GM12878 (cell line): Measurements from ENCODE around the gene DTX2. TPM values are rescaled to one million over a fixed set of nuclear protein-coding genes. Genes with fewer than 3 reads are reported as not detected.
"Not testable (repeated sequence)": the region's sequence is repeated elsewhere in the genome, so short reads cannot be mapped to it uniquely, and the experiment has no call there.

Experiments used
- ATAC-seq: fragments of 200-7000 bp; cut with Tn5 transposase; 3 replicates; pipeline ENCODE4 v1.9.1; 2020; ENCODE audit warnings: mild to moderate bottlenecking, moderate library complexity
- BruUV-seq: library from RNA; stranded (reverse); fragments of 400-500 nt; replicated peaks from 2 replicates; lab custom pipeline; 2021; lab: Mats Ljungman, UMichigan
- CTCF ChIA-PET: fragments of 300-600 bp; sonication (Branson Sonifier 250); formaldehyde crosslinking; extraction: SDS; loops from one replicate; lab custom pipeline; 2021; ENCODE audit warnings: inconsistent platforms; lab: Yijun Ruan, JAX
- POLR2A ChIA-PET: fragments of 350-600 bp; formaldehyde crosslinking; extraction: SDS; loops from one replicate; lab custom pipeline; 2021; ENCODE audit warnings: inconsistent platforms; lab: Charles Lee
- RAD21 ChIA-PET: fragments of 300-600 bp; sonication (Branson Sonifier 250); formaldehyde crosslinking; loops from one replicate; lab custom pipeline; 2023; ENCODE audit warnings: antibody characterized with exemption; ENCODE audit not compliant: unreplicated experiment; lab: Charles Lee
- SMC1A ChIA-PET: fragments of 300-600 bp; sonication (Branson Sonifier 250); formaldehyde crosslinking; loops from one replicate; lab custom pipeline; 2023; ENCODE audit not compliant: unreplicated experiment, uncharacterized antibody; lab: Charles Lee
- DNase-seq: peaks from one replicate; pipeline ENCODE4 v3.0.0-alpha.2; 2011; ENCODE audit warnings: low read depth, low spot score
- FAIRE-seq: peaks from 3 replicates; lab custom pipeline; 2011; peaks lifted over from hg19 to GRCh38; lab: Jason Lieb, UNC
- H2AFZ ChIP-seq: 2 replicates; pipeline ENCODE4 v1.6.0; 2011; ENCODE audit warnings: low read depth, low read length, control low read depth; ENCODE audit not compliant: control insufficient read depth
- H3K27ac ChIP-seq: 2 replicates; pipeline ENCODE4 v1.5.1; 2011; ENCODE audit warnings: control low read depth; ENCODE audit not compliant: control insufficient read depth, insufficient read depth
- H3K27me3 ChIP-seq, 2 experiments: replicated peaks in 1 of 2; 2 replicates each; pipeline versions ENCODE4 v1.6.0 to v1.6.1; 2011; ENCODE audit warnings: low read length in 1 of 2; ENCODE audit not compliant: control insufficient read depth in 2 of 2, insufficient read depth in 2 of 2
- H3K36me3 ChIP-seq, 2 experiments: 2 replicates each; pipeline ENCODE4 v1.5.1; 2011; ENCODE audit warnings: low read length in 1 of 2; ENCODE audit not compliant: control insufficient read depth in 2 of 2, insufficient read depth in 2 of 2
- H3K4me1 ChIP-seq: 2 replicates; pipeline ENCODE4 v1.6.1; 2011; ENCODE audit warnings: mild to moderate bottlenecking, low read length, moderate library complexity, mixed read lengths; ENCODE audit not compliant: control insufficient read depth, insufficient read depth
- H3K4me2 ChIP-seq: 2 replicates; pipeline ENCODE4 v1.6.0; 2011; ENCODE audit warnings: control low read depth; ENCODE audit not compliant: control insufficient read depth, insufficient read depth
- H3K4me3 ChIP-seq: fragments of 200-600 bp; sonication (generic); 2 replicates; pipeline ENCODE4 v1.5.1; 2016
- H3K79me2 ChIP-seq: 2 replicates; pipeline ENCODE4 v1.6.0; 2011; ENCODE audit warnings: low read length; ENCODE audit not compliant: control insufficient read depth, insufficient read depth
- H3K9ac ChIP-seq: 2 replicates; pipeline ENCODE4 v1.8.0; 2011; ENCODE audit warnings: low read length, control low read depth, mixed read lengths; ENCODE audit not compliant: control insufficient read depth, insufficient read depth
- H3K9me3 ChIP-seq: replicated peaks from 3 replicates; pipeline ENCODE4 v1.5.1; 2011; ENCODE audit warnings: mild to moderate bottlenecking, low read length; ENCODE audit not compliant: control insufficient read depth, insufficient read depth
- H4K20me1 ChIP-seq: 2 replicates; pipeline ENCODE4 v1.6.0; 2011; ENCODE audit not compliant: control insufficient read depth, insufficient read depth
- CBFB ChIP-seq: IDR thresholded peaks from 2 replicates; pipeline ENCODE4 v1.6.1; 2016; ENCODE audit warnings: antibody characterized with exemption, low read depth
- CBX5 ChIP-seq: sonication (generic); IDR thresholded peaks from 2 replicates; pipeline ENCODE4 v1.6.1; 2016; ENCODE audit warnings: low read depth, moderate library complexity, mild to moderate bottlenecking, inconsistent platforms
- EGR1 ChIP-seq, 2 experiments: IDR thresholded peaks; 1 replicate in 1 of 2; 2 replicates in 1 of 2; pipeline ENCODE4 v1.6.1; 2011 to 2012; ENCODE audit warnings: low read depth in 2 of 2, low read length in 2 of 2, borderline replicate concordance in 1 of 2, mild to moderate bottlenecking in 1 of 2, moderate library complexity in 1 of 2
- IKZF2 ChIP-seq, 2 experiments: fragments of 450-650 bp; IDR thresholded peaks; 2 replicates each; pipeline ENCODE4 v1.6.1; 2017; ENCODE audit warnings: mild to moderate bottlenecking in 2 of 2, moderate library complexity in 2 of 2
- PAX8 ChIP-seq: fragments of 450-650 bp; IDR thresholded peaks from 2 replicates; pipeline ENCODE4 v1.6.1; 2017; ENCODE audit warnings: mild to moderate bottlenecking, moderate library complexity
- SP1 ChIP-seq: IDR thresholded peaks from one replicate; pipeline ENCODE4 v1.6.1; 2011; ENCODE audit warnings: low read depth, low read length
- ZNF217 ChIP-seq: fragments of 450-650 bp; IDR thresholded peaks from 2 replicates; pipeline ENCODE4 v1.6.1; 2017; ENCODE audit warnings: antibody characterized with exemption, mild to moderate bottlenecking
- WGBS: methylation state at CpG from one replicate; pipeline ENCODE4 v1.1.6; 2016; ENCODE audit warnings: low lambda C conversion rate; ENCODE audit not compliant: insufficient replicate concordance, insufficient coverage; ENCODE audit errors: missing lambda C conversion rate; 5-methylcytosine and 5-hydroxymethylcytosine counted together
- in situ Hi-C: fragments of 300-500 bp; cut with MboI; formaldehyde crosslinking; loops from 9 replicates; pipeline ENCODE4 v1.14.3; 2018; ENCODE audit warnings: mixed read lengths
- intact Hi-C: fragments of 100-400 bp; cut with micrococcal nuclease; formaldehyde crosslinking; loops from one replicate; pipeline ENCODE4 v1.14.2; 2022; ENCODE audit not compliant: unreplicated experiment
- polyA plus RNA-seq, 11 experiments: library from polyadenylated mRNA; depleted of rRNA in 4 of 11; unstranded in 6 of 11; stranded (reverse) in 5 of 11; fragments of >200 nt; fragmentation: Nextera tagmentation in 4 of 11; fragmentation: Illumina TruSeq in 1 of 11; extraction: Ambion mirVana in 4 of 11; extraction: Trizol in 1 of 11; gene quantifications; 1 replicate in 1 of 11; 2 replicates in 10 of 11; pipeline versions ENCODE4 v1.2.1 to v1.2.3, GENCODE V29; 2011 to 2016; ENCODE audit warnings: inconsistent platforms in 2 of 11, missing spikeins in 2 of 11, low read depth in 1 of 11
- total RNA-seq, 4 experiments: library from RNA; depleted of rRNA in 3 of 4; stranded (reverse); fragments of >200 nt in 3 of 4; fragmentation: Illumina TruSeq in 1 of 4; extraction: Trizol in 1 of 4; gene quantifications; 2 replicates each; pipeline versions ENCODE4 v1.2.1 to v1.2.3, GENCODE V29; 2013 to 2021
- TF ChIP-seq, protein P1 (sequence below): IDR thresholded peaks from 2 replicates; pipeline ENCODE4 v1.6.1; 2011; ENCODE audit warnings: borderline replicate concordance, low read depth, mild to moderate bottlenecking, moderate library complexity, mixed read lengths, low read length; ENCODE audit not compliant: insufficient read depth; ENCODE audit errors: extremely low read length
- TF ChIP-seq, protein P2 (sequence below): fragments of 450-650 bp; IDR thresholded peaks from 2 replicates; pipeline ENCODE4 v1.6.1; 2016; ENCODE audit warnings: mild to moderate bottlenecking, moderate library complexity, borderline replicate concordance

The DTX2 gene
- total and polyA plus RNA-seq, 10 of the 15 experiments (the other 5 are each of a cell fraction or from before 2014, with no cell fraction given), result 0.14 to 31.0 (median 11.0) TPM

DNA sequence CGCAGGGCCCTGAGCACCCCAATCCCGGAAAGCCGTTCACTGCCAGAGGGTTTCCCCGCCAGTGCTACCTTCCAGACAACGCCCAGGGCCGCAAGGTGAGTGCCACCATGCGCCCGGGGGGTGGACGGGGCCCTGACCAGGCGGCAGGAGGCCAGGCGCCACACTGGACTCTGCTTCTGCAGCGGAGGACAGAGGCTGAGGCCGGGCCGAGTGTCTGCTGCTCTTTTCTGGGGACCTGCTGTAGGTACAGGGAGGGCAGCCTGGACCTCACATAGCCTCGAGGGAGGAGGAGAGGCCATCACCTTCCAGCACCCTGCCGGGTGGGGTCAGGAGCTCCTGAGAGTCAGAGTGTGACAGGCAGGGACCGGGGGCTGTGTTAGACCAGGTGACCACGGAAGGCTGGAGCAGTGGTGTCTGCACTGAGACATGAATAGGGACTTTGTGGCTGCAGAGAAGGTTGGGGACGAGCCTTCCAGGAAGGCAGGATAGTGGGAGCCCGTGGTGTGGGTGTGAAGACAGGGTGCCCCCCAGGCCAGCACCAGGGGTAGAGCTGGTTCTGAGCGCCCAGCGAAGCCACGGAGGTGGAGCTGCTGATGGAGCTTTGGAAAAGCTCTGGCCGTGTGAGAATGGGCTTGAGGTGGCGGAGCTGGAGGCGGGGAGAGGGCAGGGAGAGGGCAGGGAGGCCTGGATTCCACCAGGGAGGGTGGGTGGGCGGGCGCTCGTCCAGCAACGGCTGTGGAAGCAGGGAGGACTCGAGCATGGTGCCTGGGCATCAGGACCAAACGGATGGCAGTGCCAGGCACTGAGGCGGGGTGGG lies 43.0 kb downstream of the DTX2 start:
- intact Hi-C loops, H3K4me1 ChIP-seq, H2AFZ ChIP-seq, ATAC-seq, H3K79me2 ChIP-seq, H3K36me3 ChIP-seq, SMC1A ChIA-PET, RAD21 ChIA-PET, BruUV-seq, DNase-seq, FAIRE-seq, CTCF ChIA-PET, H3K27ac ChIP-seq, H4K20me1 ChIP-seq, POLR2A ChIA-PET, H3K9me3 ChIP-seq, H3K9ac ChIP-seq, H3K4me3 ChIP-seq, H3K4me2 ChIP-seq, H3K27me3 ChIP-seq: not testable (repeated sequence)
- in situ Hi-C loops, result loop anchor here (25.0 kb wide), 1 partner anchor 508 kb away; no protein-coding TSS in a partner anchor
- 86% methylated on average over 12 of the region's 33 CpGs for WGBS

DNA sequence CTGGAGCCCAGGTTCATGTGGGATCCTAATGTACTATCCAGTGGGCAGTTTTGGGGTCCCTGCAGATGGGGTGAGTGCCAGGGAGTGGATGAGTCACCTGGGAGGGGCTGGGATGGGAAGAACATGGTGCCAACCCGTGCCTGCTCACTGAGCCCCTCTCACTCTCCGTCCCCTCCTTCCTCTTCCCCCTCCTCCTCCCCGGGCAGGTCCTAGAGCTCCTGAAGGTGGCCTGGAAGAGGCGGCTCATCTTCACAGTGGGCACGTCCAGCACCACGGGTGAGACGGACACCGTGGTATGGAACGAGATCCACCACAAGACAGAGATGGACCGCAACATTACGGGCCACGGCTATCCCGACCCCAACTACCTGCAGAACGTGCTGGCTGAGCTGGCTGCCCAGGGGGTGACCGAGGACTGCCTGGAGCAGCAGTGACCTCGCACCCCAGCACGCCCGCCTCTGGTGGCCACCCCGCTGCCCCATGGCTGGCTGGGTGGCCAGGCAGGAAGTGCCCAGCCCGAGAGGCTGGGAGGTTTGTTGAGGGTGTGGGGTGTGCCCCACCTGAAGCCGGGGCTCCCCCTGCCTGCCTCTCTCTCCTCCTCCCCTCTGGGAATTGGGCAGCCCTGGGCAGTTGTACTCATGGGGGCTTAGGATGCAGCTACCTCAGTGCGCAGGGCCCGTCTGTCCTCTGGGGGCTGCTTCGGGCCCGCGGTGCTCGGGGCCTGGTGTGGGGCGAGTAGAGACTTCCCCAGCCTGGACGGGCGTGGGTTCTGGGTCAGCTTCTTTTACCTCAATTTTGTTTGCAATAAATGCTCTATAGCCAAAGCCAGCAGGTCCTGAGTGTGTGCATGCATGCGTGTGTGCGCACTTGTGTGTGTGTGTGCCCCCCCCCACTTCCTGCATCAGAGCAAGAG lies 43.9 kb downstream of the DTX2 start:
- H3K36me3 ChIP-seq, result peaks cover 0 to 7% of the 10 kb centered on the region in 2 experiments; a peak in 2 of 4 replicates
- no peaks in the 10 kb centered on the region for H3K4me1 ChIP-seq
- H3K4me2 ChIP-seq, result no peak overlapping the region
- in situ Hi-C loops, result loop anchor here (25.0 kb wide), 1 partner anchor 507 kb away; no protein-coding TSS in a partner anchor
- no peak overlapping the region for H3K9ac ChIP-seq
- H3K9me3 ChIP-seq, result no peaks in the 10 kb centered on the region
- ATAC-seq (no peak), DNase-seq (no peak), FAIRE-seq (no peak)
- no peaks in the 10 kb centered on the region for H3K27me3 ChIP-seq
- H2AFZ ChIP-seq, result no peak overlapping the region
- POLR2A ChIA-PET, result no interaction called here
- RAD21 ChIA-PET, result no interaction called here
- H3K79me2 ChIP-seq, result no peaks in the 10 kb centered on the region
- no peak overlapping the region for H3K27ac ChIP-seq
- CTCF ChIA-PET, result no interaction called here
- WGBS, result 88% methylated on average over 29 of the region's 32 CpGs
- H4K20me1 ChIP-seq, result no peaks in the 10 kb centered on the region
- SMC1A ChIA-PET, result no interaction called here
- no peak overlapping the region for H3K4me3 ChIP-seq
- intact Hi-C loops, result no loop called here
- BruUV-seq, result no TSS peak
- TF ChIP-seq SP1, result no peak
- TF ChIP-seq CBX5, result no peak
- no peak for TF ChIP-seq PAX8
- no peak for TF ChIP-seq IKZF2 (IDR thresholded peaks at IDR 0.05)
- TF ChIP-seq, protein P1, sequence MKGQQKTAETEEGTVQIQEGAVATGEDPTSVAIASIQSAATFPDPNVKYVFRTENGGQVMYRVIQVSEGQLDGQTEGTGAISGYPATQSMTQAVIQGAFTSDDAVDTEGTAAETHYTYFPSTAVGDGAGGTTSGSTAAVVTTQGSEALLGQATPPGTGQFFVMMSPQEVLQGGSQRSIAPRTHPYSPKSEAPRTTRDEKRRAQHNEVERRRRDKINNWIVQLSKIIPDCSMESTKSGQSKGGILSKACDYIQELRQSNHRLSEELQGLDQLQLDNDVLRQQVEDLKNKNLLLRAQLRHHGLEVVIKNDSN, result no peak
- no peak for TF ChIP-seq ZNF217
- no peak for TF ChIP-seq EGR1 (IDR thresholded peaks at IDR 0.05; ENCODE audit: borderline replicate concordance in 1 of 2, low read depth in 2 of 2, low read length in 2 of 2)
- no peak for TF ChIP-seq CBFB
- TF ChIP-seq, protein P2, sequence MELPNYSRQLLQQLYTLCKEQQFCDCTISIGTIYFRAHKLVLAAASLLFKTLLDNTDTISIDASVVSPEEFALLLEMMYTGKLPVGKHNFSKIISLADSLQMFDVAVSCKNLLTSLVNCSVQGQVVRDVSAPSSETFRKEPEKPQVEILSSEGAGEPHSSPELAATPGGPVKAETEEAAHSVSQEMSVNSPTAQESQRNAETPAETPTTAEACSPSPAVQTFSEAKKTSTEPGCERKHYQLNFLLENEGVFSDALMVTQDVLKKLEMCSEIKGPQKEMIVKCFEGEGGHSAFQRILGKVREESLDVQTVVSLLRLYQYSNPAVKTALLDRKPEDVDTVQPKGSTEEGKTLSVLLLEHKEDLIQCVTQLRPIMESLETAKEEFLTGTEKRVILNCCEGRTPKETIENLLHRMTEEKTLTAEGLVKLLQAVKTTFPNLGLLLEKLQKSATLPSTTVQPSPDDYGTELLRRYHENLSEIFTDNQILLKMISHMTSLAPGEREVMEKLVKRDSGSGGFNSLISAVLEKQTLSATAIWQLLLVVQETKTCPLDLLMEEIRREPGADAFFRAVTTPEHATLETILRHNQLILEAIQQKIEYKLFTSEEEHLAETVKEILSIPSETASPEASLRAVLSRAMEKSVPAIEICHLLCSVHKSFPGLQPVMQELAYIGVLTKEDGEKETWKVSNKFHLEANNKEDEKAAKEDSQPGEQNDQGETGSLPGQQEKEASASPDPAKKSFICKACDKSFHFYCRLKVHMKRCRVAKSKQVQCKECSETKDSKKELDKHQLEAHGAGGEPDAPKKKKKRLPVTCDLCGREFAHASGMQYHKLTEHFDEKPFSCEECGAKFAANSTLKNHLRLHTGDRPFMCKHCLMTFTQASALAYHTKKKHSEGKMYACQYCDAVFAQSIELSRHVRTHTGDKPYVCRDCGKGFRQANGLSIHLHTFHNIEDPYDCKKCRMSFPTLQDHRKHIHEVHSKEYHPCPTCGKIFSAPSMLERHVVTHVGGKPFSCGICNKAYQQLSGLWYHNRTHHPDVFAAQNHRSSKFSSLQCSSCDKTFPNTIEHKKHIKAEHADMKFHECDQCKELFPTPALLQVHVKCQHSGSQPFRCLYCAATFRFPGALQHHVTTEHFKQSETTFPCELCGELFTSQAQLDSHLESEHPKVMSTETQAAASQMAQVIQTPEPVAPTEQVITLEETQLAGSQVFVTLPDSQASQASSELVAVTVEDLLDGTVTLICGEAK, result no peak
